ENCODE results near the gene APBB2.

APBB2 gene

DNA sequence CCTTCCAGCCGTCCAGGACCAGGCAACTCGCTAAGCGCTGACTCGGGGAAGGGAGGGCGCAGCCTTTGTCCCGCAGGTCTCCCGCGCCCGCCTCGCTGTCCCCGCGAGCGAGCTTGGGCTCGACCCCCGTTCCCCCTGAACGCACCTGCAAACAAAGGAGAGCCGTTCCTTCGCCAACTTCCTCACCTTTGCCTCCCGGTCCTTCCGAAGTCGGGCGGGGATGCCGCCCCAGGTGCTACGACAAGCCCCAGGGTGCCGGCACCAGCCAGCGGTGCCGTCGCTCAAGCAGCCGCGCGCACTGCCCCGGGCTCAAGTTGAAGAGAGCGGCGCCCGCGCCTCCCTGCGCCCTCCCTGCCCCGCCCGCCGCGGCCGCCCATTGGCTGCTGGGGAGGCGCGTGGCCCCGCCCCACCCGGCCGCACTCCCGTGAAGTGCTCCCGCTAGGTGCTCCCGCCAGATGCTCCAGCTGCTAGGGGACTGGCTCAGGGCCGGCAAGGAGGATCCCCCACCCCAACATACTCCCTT lies 357.4 kb downstream of the APBB2 start:
- DNase-seq (ENCODE audit: low read depth, low spot score), result no peak

DNA sequence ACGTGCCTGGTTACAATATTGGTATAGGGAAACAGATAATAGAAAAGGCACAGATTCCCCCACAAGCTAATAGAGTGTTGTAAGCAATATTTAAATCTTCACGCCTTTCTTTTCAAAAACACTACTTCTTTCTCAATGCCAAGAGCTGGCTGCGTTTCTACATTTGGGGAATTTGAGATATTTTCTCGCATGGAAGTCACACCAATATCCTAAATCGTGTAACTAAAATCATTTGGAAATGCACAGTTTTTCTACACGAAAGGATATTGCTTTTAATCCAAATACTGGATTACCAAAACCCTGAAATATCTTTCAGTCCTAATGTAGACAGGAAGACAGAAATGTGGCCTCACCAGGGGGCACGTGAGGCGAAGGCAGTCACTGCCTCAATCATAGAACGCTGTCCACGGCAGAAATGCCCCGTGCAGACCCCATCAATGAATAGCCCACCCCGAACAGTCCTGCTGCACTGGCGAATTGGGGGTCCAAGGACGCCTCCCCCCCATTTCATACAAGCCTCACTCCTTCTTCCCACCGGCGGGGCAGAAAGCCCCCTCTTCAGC lies 358.0 kb downstream of the APBB2 start:
- no peak for DNase-seq (ENCODE audit: low read depth, low spot score)

DNA sequence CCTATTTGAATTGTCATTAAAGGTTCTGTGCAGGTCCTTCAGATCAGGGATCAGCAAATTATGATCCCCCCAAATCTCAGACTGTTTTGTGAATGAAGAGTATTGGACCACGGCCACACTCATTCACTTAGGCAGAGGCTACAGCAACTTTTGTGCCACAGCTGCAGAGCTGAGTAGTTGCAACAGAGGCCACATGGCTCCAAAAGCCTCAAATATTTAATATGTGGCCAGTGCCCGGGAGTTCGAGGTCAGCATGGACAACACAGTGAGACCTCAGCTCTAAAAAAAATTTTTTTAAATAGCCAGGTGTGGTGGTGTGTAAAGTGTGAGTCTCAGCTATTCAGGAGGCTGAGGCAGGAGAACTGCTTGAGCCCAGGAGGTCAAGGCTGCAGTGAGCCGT lies 363.8 kb downstream of the APBB2 start:
- no peak for DNase-seq (ENCODE audit: low read depth, low spot score)

DNA sequence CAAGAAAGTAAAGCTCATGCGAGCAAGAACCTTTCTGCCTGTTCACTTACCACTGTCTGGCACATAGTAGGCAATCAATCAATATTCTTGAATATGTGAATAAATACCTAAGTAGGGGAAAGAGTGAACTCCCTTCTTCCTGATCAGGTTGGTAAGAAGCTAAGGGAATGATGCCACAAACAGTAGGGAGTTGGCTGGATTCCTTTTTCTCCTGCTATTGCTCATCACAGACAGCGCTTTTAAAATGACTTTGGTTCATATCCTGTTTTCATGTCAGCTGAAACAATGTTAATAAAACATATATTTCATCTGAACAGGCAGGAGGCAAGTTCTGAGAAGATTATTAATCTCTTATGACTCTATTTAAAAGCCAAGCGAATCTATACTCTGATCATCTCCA lies 365.4 kb downstream of the APBB2 start:
- no peak for DNase-seq (ENCODE audit: low read depth, low spot score)

DNA sequence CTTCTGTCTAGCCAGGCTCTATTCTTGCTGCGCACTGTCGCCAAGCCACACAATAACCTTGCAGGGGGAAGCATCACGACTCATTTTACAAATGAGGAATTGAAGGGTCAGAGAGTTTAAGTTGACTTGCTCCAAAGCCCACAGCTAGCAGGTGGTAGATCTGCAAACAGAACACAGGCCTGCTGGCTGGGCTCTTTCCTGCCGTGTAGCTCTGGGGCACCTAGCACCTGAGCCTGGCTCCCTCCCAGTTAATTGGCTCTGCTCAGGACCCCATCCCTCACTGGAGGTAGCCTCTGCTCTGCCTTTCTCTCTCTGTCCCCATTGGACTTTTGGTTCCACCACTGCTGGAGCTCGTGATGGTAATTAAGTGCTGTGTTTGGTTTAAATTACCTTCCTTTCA lies 366.1 kb downstream of the APBB2 start:
- DNase-seq (ENCODE audit: low read depth, low spot score), result no peak

DNA sequence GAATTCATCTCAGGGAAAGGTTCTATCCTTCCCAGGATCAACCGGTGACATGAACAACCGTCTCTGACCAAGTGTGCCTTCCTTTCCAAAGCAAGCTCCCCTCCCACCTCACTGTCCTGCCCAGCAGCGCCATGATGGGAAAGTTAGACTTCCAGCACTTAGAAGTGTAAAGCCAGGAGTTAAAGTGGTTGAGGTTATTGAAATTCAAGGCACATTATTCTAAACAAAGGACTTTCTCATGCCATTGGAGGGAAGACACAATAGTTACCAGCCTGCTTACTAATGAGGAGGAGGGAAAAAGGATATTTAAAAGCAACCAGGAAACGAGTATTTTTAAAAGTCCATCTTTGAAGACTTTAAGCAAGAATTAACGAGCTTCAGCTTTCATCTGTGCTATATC lies 367.8 kb downstream of the APBB2 start:
- no peak for DNase-seq (ENCODE audit: low read depth, low spot score)

DNA sequence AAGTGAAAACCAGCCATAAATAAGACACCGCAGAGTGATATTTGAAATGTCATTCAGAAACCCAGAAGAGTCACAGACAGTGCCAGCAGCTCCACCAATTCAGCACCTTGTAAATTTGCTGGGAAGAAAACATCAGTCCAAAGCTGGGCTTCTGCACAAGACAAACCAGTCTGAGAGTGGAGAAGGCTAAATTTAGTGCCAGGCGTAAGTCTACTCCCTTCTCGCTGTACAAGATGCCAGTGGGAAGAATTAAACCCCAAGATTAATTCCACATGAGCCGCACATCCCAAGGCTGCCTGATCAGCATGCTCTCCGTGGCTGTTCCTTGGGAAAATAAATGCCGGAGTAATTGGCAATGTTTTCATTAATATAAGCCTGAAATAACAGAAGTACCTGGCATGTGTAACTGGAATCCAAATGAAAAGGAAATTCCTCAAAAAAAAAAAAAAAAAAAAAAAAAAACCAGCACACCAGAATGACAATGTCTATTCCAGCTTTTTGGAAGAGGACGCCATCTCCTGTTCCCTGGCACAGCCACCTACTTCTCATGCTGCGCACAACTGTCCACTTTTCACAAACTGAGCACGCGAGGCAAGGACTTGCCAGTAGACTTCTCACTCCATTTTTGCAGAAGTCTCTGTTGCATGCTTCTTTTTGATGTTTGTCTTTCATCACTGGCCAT lies 369.0 kb downstream of the APBB2 start:
- no peak for DNase-seq (ENCODE audit: low read depth, low spot score)

DNA sequence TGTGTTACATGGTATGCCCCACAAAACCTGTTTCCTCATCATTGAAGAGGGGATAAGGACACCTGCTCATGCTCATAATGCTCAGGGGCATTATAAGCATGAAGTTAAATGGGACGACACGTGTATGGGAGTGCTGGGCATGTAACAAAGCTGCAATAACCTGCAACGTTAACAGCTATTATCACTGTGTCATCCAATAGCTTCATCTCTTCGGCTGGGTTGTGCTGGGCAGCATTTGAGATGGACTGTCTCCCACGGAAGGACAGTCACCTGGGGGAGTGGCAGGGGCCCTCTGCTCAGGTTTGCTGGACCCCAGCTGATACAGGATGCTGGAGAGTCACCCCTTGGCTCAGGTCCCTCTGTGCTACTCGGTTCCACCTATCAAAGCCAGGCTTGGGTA lies 370.1 kb downstream of the APBB2 start:
- no peak for DNase-seq (ENCODE audit: low read depth, low spot score)

DNA sequence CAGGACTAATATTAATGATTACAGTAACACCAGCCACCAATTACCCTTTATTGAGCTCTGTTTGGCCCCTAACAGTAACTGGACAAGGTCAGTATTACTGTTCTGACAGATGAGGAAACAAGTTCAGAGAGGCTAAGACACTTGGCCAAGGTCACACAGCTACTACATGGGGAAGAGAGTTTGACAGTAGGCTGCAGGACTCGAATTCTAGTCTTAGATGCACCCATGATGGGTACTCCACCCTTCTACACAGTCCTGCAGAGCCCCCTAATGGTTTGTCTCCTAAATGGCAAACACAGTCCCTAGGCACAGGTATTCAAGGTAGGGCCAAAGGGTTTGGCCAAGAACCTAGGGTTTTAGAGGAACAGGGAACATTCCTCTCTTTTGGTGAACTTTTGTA lies 370.6 kb downstream of the APBB2 start:
- no peak for DNase-seq (ENCODE audit: low read depth, low spot score)

DNA sequence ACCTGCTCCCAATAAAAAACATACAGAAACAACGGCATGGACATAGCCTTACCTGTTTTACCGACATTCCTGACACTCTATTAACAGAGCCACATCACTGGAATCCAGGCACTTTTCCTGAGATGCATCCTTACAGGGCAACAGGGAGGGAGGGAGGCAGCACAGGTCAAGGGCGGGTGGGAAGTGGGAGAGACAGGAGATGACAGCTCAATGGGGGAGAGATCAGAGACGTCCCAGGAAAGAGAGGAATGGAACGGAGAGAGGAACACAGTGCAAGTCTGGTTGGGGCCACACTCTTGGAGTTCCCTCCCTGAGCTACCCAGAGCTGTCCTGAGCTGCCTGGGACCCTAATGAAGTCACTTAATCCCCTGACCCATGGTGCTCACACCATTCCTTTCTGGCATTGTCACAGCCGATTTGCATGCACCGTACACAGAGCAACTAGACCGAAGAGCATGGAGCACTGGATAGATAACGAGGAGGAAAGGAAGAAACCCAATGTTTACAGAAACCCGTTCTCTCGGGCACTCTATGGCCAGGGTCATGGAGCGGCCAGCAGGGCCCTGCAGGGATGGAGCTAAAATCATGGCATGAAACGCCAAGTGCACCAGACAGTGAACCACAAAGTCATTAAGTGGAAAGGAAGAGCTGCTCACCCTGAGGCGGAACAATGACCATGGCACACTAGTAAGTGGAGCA lies 371.5 kb downstream of the APBB2 start:
- DNase-seq (ENCODE audit: low read depth, low spot score), result no peak

DNA sequence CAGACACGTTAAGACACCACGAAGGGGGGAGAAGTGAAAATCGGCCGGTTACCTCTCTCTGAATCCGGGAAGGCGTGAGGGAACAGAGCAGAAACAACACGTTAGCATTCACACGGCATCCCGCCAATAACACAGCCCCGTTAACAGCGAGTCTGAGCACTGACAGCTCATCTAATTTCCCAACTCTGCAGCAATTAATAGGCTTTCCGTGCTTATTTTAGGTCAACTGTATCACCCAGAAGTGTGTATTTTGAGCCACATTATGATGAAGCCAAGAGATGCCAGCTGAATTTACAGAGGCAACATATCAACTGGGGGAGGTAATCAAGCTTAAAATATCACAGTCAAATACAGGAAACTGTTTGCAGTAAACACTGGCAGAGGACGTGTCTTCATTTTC lies 372.0 kb downstream of the APBB2 start:
- no peak for DNase-seq (ENCODE audit: low read depth, low spot score)

DNA sequence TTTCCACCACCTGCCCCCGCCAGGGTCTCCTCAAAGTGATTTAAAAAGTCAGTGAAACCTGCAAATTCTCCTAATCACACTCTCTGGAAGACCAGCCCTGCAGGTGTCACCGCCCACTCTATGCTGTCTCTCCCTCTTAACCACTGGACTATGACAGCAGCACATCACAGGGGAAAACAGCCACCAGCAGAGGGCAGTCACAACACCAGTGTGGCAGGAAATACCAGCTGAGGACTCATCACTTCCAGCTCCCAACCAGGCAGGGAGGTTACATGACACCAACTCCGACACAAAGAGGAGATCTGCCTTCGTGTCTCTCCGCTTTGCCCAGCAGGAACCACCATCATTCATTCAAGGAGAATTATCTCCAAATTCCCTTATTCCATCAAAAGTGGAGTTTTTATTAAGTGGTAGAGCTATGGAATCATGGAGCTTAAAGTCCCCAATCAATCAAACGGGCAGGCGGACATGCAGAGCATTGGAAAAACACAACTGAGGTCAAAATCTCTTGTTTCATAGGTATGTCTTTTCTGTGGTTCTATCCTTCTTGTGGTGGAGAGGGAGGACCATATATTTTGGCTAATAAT lies 373.3 kb downstream of the APBB2 start:
- peak; percentile 45 for DNase-seq (ENCODE audit: low read depth, low spot score)

DNA sequence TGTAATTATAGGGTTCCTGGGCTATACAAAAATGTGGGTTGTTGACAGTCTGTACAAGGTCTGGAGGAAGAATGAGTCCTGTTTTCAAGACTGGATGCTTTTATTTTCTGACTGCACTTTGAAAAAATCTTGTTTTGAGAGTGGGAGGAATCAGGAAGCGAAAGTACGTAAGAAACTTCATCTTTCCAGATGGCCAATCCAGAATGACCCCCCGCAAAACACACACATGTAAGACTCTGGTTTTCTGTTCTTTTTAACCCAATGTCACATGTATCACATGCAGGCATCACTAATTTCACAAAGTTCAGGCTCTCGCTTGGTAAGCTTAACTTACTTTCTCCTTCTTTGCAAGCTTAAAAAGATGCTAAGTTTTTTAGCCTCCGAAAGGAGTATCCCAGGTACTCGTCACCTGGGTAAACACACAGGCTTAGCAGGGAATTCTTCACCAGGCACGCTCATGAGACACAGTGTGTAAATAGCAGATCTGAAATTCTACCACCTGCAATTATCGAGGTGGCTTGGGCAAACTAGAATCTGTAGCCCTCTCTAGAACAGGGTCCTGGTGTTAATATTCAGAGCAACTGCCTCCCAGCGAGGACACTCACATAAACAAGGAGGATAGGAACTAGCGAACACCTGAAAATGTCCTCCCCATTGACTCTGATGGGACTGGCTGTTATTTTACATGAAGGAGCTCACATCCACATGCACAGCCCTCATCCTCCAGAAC lies 373.9 kb downstream of the APBB2 start:
- DNase-seq (ENCODE audit: low read depth, low spot score), result no peak

DNA sequence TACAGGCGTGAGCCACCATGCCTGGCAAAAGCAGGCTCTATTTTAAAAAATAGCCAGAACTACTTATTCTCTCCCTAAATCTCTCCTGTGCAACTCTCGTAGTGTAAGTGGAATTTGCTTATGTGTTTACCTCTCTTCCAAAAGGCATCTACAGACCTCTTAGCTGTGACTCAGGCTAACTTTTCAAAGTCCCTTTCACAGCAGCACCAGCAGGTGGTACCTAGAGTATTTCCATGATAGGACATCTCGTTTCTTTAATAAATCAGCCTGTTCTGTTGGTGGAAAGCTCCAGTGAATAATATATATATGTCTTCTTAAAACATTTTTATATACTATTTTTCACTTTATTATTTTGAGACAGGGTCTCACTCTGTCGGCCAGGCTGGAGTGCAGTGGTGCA lies 375.6 kb downstream of the APBB2 start:
- no peak for DNase-seq (ENCODE audit: low read depth, low spot score)

DNA sequence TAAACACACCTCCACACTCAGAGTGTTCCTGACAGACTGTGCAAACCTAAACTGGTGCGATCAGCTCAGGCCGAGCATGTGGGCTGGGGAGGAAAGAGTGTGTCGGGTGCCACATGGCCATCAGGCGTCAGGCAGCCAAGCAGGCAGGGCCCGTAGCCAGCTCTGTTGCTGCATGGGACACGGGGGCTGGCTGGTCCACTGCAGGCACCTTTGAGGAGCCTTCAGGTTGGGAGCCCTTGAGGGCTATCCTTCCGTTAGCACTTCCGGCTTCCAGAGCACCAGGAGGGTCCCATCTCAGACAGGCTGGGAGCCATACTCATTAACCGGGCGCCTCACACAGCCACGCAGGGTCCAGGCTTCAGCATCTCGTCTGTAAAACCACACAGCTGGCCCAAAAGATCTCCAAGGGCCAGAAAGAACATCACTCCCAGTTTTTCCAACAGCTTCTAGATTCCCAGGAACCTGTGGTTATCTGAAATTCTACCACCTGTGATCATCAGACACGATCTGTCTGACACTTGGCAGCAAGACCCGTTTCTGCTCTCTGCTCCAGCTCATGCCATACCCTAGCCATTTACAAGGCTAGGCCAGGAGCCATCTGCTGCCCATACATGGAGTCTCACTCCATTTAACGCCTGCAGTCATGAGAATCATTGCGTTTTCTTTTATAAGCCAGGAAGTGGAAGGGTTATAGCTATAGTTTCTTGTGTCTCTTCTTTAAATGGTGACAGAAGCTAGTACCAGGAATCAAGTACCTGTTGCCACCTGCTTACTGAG lies 377.1 kb downstream of the APBB2 start:
- DNase-seq (ENCODE audit: low read depth, low spot score), result no peak

DNA sequence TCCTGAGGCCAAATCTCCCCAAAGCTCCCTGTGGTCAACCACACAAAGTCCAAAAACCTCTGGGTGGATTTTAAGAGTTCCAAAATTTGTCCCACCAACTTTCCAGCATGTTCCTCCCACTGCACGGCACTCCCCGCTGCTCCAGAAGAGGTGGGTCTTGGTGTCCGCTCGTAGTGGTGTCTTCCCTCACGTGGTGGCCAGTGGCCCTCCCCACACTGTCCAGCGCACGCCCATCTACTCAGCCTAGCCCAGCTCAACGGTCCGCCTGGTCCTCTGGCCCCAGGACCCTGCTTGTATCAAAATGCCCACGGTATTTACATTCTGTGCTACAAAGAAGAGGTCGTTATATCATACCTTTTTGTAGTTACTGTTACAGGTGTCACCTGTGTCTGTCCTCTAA lies 381.1 kb downstream of the APBB2 start:
- DNase-seq (ENCODE audit: low read depth, low spot score), result no peak

DNA sequence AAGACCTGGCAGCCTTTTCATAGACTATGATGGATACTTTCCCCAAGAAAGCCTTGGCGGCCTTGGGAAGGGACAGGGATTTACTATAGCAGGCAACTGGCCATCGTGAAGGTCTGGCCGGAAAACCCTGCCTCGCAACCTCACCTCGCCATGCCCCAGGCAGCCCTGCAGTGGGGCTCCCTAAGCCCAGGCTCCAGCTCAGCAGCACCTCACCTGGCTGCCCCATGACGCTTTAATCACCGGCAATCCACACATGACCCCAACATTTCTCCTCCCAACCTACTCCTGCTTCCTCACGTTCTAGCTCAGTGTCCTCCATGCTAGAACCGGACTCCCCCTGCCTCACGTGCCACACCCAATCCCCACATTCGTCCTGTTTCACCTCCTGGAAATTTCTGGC lies 382.2 kb downstream of the APBB2 start:
- DNase-seq (ENCODE audit: low read depth, low spot score), result no peak

DNA sequence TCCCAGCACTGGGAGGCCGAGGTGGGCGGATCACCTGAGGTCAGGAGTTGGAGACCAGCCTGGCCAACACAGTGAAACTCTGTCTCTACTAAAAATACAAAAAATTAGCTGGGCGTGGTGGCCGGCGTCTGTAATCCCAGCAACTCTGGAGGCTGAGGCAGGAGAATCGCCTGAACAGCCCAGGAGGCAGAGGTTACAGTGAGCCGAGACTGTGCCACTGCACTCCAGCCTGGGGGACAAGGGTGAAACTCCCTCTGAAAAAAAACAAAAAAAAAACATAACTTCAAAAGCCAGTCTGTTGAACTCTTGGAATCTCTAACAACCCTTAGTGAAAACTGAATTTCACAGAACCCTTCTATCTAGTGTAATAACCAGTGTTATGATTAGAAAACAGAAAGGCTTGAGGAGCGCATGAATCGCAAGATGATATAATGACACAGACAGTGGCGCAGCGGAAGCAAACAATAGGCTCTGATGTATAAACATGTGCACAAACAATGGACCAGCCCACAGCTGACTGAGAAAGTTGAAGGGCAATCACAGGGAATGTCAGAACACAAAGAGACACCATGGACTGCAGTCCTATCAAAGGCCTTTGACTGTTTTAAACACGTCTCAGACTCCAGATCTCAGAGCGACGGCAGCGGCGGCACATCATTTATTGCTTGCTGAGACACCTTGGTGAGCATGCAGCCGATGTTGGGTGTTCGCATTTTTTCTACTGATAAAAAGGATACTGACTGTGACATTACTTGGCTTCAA lies 383.0 kb downstream of the APBB2 start:
- no peak for DNase-seq (ENCODE audit: low read depth, low spot score)

DNA sequence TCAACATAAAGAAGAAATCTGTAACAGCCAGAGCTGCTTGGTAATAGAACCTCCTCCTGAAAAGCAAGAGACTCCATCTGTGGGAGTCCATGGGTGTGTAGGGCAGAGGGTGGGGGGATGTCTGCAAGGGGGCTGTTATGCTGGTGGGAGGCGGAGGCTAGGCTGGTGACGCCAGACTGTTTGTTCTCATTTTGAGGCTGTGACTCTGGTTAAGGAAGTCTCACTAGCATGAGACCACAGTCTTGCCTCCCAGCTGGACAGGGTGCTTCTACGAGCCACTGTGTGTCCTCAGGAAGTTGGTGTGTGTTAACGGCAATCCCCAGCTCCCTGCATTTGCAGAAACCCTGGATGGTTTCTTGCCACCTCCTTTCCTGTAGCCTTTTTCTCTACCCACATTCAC lies 384.8 kb downstream of the APBB2 start:
- DNase-seq (ENCODE audit: low read depth, low spot score), result no peak

DNA sequence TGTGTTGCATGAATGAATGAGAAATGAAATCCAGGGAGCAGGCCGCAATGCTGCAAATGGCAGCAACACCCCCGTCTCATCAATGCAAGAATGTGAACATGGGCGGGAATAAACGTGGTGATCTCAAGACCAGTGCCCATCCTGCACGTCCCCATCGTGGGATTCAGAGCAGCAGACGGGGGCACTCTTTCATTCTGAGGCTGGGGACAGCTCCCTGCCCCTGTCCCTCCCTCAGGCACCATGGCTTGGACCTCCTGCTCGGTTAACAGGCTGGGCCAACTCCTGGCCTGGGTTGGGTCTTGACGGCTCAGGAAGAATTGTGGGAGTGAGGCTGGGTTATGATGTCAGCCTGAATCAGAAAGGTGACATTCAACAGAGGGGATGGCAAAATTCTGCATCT lies 385.7 kb downstream of the APBB2 start:
- DNase-seq (ENCODE audit: low read depth, low spot score), result no peak

DNA sequence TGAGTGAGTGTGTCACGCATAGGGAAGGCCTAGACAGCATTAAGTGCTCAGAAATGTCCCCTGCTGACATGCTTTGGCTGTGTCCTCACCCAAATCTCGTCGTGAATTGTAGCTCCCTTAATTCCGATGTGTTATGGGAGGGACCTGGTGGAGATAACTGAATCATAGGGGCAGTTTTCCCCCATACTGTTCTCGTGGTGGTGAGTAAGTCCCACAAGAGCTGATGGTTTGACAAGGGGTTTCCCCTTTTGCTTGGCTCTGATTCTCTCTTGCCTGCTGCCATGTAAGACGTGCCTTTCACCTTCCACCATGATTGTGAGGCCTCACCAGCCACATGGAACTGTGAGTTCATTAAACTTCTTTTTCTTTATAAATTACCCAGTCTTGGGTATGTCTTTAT lies 386.6 kb downstream of the APBB2 start:
- DNase-seq (ENCODE audit: low read depth, low spot score), result no peak
